SH-SY5Y (cell line): Measurements from ENCODE around the gene CHRNA3.

Experiments used
- GATA2 ChIP-seq: IDR thresholded peaks from 2 replicates; pipeline ENCODE4 v1.6.1; 2011; ENCODE audit warnings: mild to moderate bottlenecking, low read depth, low read length
- GATA3 ChIP-seq: IDR thresholded peaks from 2 replicates; pipeline ENCODE4 v1.6.1; 2011; ENCODE audit warnings: low read depth, mild to moderate bottlenecking, low read length, moderate library complexity

Gene CHRNA3

DNA sequence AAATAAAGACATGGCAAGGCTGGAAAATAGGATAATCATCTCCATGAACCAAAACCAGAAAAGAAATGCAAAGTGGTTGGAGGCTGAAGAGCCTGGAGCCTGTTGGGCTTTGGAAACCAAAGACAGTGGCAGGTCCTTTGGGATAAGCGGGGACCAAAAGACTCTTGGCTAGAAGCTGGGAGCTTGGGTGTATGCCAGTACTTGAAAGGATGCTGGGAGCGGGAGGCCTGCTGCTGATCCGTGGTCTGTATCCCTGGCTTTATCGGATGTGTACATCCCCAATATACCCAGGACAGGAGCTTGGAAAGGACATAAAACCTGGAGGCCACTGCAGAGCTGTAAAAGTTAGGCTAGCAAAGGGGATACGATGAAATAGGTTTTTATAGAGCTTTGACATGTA is 21.5 kb upstream of the CHRNA3 start:
- TF ChIP-seq GATA3 (no peak), GATA2 (no peak)

DNA sequence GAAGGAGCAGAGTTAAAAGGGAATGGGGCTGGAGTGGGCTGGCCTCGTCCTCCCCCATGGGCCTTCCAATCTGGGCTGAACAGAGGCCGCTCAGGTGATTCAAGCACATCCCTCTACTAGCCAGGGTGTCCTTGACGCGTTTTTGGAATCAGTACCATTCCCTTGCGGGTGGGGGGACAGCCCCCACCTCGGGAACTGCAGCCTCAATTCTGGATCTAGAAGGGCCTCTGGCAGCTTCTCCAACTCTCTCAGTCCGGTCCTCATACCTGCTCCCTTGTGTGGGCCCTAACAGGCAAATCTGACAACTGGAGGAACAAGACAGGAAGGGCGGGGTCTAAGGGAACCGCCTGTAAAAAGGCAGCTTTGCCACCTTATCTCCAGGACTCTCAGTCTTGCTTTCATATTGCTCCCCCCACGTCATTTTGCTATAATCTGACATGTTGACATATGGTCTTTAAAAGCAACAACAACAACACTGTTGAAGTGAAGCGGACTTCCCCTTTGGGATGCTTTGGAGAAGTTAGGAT is 21.0 kb upstream of the CHRNA3 start:
- TF ChIP-seq GATA2 (no peak), GATA3 (no peak)

DNA sequence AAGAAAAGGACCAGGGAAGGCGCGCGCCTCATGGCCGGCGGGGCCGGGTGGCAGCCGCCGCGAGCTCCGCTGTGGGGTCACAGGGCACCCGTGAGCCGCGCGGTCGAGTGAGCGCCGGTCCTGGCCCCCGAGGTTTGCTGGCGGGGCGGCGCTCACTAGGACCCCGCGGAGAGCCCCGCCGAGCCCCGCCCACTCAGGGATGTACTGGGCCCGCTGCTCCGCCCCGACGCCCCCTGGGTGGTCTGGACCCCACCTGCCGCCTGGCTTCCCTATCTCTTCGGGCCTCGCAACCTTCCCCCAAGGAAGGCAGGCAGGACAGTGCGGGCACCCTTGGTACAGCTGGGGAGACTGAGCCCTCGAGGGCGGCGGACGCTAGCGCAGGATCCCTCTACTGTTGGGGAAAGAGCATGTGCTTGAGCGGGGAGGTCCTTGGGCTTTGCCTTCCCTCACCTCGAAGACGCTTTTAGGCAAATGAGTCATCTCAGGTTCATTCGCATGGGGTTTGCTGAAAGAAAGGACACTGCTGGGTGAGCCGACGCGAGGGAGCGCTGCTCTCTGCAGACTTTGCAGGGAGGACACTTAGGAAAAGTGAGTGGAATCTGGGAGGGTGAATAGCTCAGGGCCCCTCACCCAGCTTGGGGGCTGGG is 20.4 kb upstream of the CHRNA3 start, which contains the start of gene CHRNB4:
Gene CHRNB4 (minus strand): TSS at position 109 of the 647 bp plus-strand sequence. CDS start 77 bp downstream, at position 32.
- TF ChIP-seq GATA3 = no peak
- TF ChIP-seq GATA2 = no peak; the same call in 1 of the 2 replicates

DNA sequence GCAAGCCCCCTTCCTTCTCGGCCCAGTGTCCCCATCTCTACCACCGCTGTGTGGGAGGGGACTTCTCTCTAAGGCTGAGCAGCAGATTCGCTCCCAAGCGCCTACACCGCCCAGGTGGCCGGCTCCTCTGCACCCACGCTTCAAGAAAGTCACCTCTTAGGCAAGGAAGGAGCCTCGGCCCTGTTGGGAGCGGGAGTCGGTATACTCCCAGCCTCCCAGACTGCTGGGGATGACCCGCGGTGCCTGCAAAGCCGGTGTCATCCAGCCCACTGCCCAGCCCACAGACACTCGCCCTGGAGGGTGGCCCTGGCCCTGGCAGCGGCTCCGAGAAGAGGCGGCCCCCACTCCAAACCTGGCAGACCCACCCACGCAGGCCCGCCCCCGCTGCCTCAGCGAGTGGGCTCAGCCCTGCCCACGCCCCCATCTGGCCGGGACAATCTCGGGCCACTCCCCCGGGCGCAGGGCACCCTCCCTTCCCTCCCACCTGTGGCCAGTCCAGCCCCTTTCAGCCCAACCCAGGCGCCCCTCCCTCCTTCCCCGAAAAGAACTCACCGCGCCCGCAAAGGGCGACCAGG is 19.8 kb upstream of the CHRNA3 start:
- TF ChIP-seq GATA2 (no peak), GATA3 (no peak)

DNA sequence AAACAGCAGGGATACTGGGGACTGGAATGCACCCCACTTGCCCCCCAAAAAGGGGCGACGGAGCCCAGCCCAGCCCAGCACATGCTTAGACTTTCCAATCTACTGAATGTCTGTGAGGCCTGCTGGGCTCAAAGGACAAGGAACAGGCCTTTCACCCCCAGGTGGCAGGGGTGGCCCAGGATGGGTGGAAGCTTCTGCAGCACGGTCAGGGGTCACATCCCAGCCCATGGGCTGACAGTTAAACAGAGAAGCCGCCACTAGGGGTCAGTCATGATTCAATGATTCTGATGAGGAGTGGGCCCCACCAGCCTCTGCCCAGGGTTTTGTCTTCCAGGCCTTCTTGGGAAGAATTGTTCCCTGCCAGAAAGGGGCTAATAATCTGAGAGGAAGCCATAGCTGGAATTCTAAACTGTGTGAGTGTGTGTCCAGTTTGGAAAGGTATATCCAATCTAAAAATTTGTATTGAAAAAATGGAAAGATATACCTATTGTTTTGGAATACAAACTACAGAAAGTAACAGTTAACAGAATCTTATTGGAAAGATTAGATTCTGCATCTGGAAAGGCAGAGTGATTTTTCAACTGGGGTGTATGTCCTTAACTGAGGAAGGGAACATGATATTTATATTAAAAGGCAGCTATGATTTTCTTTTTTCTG is 18.0 kb upstream of the CHRNA3 start:
- no peak for TF ChIP-seq GATA3
- no peak for TF ChIP-seq GATA2

DNA sequence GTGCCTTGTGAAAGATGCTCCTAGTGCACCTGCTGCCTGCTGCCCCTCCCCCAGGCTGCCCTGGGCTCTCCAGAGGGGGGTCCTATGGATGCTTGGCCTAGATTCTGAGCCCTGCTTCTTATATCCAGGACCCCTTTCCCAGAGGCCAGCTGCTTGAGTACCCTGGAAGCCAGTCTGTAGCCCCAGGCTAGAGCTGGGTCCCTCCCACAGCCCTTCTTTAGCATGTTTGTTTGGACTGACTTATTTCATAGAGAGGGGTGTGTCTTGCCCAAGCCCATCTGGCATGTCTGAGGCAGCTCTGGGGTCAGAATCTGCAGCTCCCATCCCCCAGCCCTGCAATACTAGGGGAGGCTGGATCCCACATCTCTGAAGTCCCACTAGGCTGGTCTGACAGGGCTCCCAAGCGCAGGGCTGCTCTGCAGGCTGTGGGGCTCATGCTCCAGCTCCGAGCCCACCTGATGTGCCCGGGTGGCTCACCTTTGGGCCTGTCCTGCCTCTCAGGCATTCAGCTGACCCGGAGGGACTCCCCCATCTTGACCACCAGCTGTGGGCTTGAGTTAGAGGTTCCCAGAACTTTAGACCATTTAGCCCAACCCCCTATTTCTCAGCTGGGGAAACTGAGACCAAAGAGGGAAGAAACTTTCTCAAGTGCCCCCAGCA is 17.1 kb upstream of the CHRNA3 start:
- TF ChIP-seq GATA3 (no peak), GATA2 (no peak)

DNA sequence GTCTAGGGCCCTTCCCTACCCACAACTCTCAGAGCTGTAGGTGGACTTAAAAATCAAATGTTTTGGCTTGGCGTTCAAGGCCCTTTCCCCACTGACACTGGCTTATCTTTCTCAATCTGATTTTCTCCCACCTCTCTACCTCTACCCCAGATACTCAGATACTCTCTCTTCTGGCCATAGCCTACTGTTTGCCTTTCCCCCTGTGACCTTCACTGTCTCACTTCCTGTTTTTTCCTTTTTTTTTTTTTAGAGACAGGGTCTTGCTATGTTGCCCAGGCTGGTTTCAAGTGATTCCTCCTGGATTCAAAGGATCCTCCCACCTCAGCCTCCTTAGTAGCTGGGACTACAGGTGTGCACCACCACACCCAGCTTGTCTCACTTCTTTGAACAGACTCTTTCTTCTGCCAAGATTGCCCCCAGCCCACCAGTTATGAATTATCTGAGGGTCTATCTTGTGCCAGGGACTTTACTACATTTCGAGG is 15.6 kb upstream of the CHRNA3 start:
- TF ChIP-seq GATA3 (no peak), GATA2 (no peak)

DNA sequence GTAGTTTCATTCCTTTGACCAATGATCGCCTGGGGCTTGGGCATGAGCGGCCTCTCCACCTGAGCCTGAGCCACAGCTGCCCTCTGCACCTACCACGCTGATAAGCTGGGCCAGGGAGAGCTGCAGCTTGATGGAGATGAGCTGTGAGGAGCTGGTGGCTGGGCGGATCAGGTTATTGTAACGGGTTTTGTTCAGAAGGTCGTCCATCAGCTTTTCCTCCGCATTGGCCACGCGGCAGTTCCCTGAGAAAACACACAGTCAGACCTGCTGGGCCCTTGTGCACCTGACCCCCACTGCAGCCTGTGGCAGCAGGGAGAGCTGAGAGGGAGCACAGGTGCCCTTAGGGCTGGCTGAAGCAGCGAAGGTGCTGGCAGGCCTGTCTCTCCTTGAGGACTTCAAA is 14.6 kb upstream of the CHRNA3 start:
- TF ChIP-seq GATA3 (no peak), GATA2 (no peak)

DNA sequence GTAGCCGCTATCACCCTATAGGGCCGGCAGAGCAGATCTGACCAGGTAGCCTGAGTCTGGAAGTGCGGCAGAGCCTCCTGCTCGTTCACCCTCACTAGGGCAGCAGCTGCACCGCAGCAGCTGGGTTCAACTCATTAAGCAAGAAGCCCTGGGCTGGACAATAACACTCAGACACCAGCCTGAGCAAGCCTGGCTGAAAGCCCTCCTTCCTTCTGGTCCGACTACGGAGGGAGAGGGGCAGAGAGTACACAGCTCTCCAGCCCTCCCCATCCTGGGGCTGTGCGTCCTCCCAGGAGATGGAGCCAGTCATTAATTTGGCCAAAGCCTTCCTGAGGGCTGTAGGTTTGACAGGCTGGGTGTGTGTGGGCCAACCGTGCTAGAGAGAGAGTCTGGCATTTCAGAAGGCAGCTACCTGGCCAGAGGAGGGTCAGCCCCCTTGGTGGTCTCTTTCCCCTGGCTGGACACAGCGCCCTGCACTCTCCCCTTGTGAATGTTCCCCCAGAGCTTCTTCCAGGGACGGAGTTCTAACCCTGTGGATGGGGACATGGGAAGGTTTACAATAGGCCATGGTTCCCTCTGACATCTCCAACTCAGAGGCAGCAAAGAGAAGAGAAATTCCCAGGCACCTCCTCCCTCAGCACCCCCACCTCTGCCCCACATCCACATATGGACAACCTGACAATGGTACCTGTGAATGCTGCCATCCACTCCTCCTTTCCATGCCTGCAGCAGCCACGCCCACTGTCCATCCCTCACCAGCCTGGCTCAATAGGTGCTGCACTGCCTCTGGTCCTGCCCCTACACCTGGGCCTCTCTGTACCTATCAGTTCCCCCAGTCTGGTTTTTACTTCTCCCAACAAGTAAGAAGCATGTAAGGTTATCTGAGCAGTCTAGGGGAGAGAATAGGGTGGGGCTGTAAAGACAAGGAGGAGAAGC is 13.7 kb upstream of the CHRNA3 start:
- TF ChIP-seq GATA2 (no peak), GATA3 (no peak)

DNA sequence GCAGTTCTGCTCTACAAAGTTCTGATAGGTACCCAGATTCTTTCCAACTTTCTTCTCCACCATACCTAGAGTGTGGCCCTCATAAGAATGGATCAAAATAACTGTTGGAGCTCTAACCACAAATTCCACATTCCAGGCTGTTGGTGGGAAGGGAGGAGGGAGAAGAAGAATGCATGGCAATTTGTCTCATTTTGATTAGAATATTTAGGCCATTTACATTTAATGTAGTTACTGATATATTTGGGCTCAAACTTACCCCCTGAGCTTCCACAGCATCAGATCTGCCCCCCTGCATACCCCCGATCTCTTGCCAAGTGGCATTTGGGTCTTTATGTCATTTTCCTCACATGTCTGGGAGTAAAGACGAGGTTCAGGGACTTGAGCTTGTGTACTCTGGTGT is 12.6 kb upstream of the CHRNA3 start:
- TF ChIP-seq GATA3 (no peak), GATA2 (no peak)

DNA sequence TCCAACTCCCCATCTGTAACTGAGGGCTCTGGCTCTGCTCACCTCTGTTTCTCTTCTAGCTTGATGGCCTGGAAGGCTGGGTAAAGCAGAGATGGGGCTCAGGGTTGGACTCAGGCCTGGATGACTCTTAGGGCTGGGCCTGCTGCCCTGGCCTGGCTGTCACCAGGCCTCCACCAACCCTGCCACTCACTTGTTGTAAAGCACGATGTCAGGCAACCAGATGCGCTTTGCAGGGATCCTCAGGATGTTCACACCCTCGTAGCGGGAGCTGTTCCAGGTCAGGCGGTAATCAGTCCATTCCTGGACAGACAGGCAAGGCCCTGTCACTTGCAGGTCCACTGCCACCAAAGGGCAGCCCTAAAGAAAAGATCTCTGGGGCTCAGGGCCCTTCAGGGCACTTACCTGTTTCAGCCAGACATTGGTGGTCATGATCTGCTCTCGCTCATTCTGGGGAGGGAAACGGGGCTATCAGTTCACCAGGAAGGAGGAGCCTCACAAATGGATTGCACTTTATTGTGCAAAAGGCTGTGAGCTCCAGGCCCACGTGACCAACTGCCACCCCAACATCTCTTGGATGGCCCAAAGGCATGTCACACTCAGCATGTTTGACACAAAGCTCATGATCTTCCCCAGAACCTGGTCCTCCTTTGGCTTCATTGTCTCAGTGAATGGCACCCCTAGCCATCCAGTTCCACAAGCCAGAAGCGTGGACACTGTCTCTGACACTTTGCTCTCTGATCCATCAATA is 10.3 kb upstream of the CHRNA3 start:
- TF ChIP-seq GATA2 (no peak), GATA3 (no peak)

DNA sequence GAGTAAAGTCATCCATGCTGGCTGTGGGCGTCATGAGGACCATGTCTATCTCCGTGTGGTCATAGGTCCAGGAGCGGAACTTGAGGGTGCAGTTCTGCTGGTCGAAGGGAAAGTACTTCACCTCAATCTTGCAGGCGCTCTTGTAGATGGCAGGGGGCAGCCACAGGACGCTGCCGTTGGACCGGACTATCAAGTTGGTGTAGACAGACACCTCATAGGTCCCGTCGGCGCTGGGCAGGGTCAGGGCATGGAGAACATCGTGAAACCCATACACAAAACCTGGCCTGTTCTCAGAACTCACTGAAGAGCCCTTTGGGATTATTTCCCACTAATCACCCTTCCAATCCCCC is 8.9 kb upstream of the CHRNA3 start:
- TF ChIP-seq GATA2 (no peak), GATA3 (no peak)

DNA sequence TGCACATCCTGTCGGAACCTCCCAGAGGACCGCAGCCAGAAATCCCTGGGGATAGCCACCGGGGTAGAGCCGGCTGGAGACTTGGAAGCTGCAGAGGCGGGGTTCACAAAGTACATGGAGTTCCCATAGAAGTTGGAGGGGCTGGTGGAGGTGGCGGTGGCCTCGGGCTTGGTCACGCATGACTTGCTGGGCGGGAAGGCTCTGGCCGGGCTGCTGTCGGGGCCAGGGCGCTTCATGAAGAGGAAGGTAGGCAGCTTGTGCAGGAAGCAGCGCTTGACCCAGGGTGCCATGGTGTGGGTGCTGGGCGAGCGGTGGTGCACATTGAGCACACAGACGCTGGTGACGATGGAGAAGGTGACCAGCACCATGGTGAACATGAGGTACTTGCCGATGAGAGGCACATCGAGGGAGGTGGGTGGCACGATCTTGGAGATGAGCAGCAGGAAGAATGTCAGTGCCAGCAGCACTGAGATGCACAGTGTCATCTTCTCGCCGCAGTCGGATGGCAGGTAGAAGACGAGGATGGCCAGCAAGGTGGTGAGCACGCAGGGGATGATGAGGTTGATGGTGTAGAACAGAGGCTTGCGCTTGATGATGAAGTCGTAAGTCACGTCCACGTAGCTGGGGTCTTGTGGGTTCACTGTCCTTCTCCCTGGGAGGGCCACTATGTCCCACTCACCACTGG is 8.4 kb upstream of the CHRNA3 start:
- TF ChIP-seq GATA3 = no peak
- TF ChIP-seq GATA2 = no peak
